Body of pancreas (tissue), 4 donors: ENCODE measurements around the gene POLA2. TPM values are rescaled to one million over a fixed set of nuclear protein-coding genes. Genes with fewer than 3 reads are reported as not detected.

Source experiments
- ATAC-seq: fragments of 150-250 bp; one replicate; pipeline ENCODE4 v1.9.1; 2016
- DNase-seq, 4 donors: peaks; one replicate each; pipeline ENCODE4 v3.0.0-alpha.2; 2019
- H3K27ac ChIP-seq, 4 donors: fragments of 200-600 bp; sonication (generic); 1 replicate in 3 of 4; 2 replicates in 1 of 4; pipeline versions ENCODE4 v1.5.1 to v1.6.1; 2016 to 2019; ENCODE audit warnings: mild to moderate bottlenecking in 1 of 4, mixed read lengths in 1 of 4, moderate library complexity in 1 of 4
- H3K27me3 ChIP-seq, 2 donors: fragments of 200-600 bp; sonication (generic); one replicate each; pipeline ENCODE4 v1.6.0; 2016; ENCODE audit warnings: mild to moderate bottlenecking in 1 of 2
- H3K36me3 ChIP-seq, 2 donors: fragments of 200-600 bp; sonication (generic); replicated peaks in 1 of 2; 2 replicates each; pipeline ENCODE4 v1.5.1; 2016; ENCODE audit warnings: low read depth in 2 of 2; ENCODE audit not compliant: insufficient read depth in 1 of 2
- H3K4me1 ChIP-seq: fragments of 200-600 bp; sonication (generic); one replicate; pipeline ENCODE4 v1.6.0; 2016
- H3K4me3 ChIP-seq, 2 donors: fragments of 200-600 bp; sonication (generic); 1 replicate in 1 of 2; 2 replicates in 1 of 2; pipeline ENCODE4 v1.5.1; 2016 to 2019
- H3K9me3 ChIP-seq, 3 donors: fragments of 200-600 bp; sonication (generic); 1 replicate in 2 of 3; 2 replicates in 1 of 3; pipeline ENCODE4 v1.5.1; 2016
- POLR2A ChIP-seq, 3 donors: fragments of 450-650 bp; IDR thresholded peaks; one replicate each; pipeline ENCODE4 v1.6.1; 2016; ENCODE audit warnings: antibody characterized with exemption in 3 of 3, mild to moderate bottlenecking in 2 of 3
- WGBS, 2 donors: methylation state at CpG; one replicate each; pipeline ENCODE4 v1.1.5; 2017; 5-methylcytosine and 5-hydroxymethylcytosine counted together
- intact Hi-C: fragments of 100-400 bp; cut with DNase I; formaldehyde crosslinking; loops from one replicate; pipeline ENCODE4 v1.15.1; 2023
- total RNA-seq, 2 donors: library from RNA; depleted of rRNA; stranded (reverse); fragments of >200 nt; gene quantifications; one replicate each; pipeline ENCODE4 v1.1.0, GENCODE V29; 2016
- TF ChIP-seq, protein P1 (sequence below), 7 experiments: fragments of 450-650 bp in 4 of 7; fragments of 200-600 bp in 3 of 7; sonication (generic) in 3 of 7; IDR thresholded peaks; one replicate each; pipeline ENCODE4 v1.5.1; 2016 to 2019; ENCODE audit warnings: antibody characterized with exemption in 7 of 7

The POLA2 gene
- total RNA-seq, 2 donors from 2014 or later, result 7.3 to 19.1 TPM

DNA sequence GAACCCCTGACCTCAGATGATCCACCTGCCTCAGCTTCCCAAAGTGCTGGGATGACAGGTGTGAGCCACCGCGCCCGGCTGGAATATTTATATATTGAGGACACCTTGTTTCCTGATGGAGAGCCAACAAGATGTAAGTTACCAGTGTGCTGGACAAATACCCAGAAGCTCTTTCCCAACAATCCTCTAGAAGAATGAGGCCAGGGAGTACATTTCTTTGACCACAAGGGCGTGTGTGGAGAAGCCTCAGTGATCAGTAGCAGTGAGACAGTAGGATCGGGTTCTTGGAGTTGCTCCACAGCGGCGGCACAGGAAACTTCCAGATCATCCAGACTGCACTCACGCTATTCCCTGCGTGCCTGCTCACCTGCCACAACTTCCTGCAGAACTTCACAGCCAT is 10.3 kb upstream of the POLA2 start:
- no peak overlapping the region for H3K4me3 ChIP-seq
- no peaks in the 10 kb centered on the region for H3K27me3 ChIP-seq
- H3K4me1 ChIP-seq, result no peaks in the 10 kb centered on the region
- H3K27ac ChIP-seq, result no peak overlapping the region
- no peaks in the 10 kb centered on the region for H3K9me3 ChIP-seq
- intact Hi-C loops, result loop anchor here (10.0 kb wide), 1 partner anchor 47 kb away; no protein-coding TSS in a partner anchor
- ATAC-seq (no peak), DNase-seq (no peak)
- no peak for TF ChIP-seq POLR2A (IDR thresholded peaks at IDR 0.05)
- TF ChIP-seq, protein P1, sequence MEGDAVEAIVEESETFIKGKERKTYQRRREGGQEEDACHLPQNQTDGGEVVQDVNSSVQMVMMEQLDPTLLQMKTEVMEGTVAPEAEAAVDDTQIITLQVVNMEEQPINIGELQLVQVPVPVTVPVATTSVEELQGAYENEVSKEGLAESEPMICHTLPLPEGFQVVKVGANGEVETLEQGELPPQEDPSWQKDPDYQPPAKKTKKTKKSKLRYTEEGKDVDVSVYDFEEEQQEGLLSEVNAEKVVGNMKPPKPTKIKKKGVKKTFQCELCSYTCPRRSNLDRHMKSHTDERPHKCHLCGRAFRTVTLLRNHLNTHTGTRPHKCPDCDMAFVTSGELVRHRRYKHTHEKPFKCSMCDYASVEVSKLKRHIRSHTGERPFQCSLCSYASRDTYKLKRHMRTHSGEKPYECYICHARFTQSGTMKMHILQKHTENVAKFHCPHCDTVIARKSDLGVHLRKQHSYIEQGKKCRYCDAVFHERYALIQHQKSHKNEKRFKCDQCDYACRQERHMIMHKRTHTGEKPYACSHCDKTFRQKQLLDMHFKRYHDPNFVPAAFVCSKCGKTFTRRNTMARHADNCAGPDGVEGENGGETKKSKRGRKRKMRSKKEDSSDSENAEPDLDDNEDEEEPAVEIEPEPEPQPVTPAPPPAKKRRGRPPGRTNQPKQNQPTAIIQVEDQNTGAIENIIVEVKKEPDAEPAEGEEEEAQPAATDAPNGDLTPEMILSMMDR (IDR thresholded peaks at IDR 0.05), result no peak
- WGBS, 2 donors, result 85% methylated on average over 9 of the region's 9 CpGs
- no peaks in the 10 kb centered on the region for H3K36me3 ChIP-seq

DNA sequence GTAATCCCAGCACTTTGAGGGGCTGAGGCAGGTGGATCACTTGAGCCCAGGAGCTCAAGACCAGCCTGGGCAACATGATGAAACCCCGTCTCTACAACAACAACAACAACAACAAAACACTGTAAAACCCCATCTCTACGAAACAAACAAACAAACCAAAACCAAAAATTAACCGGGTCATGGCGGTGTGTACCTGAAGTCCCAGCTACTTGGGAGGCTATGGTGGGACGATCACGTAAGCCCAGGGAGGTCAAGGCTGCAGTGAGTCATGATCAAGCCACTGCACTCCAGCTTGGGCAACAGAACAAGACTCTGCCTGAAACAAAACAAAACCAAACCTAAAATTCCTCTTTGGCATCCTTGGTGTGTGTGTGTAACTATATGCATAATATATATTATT is 7.0 kb upstream of the POLA2 start:
- 70% methylated on average over 6 of the region's 6 CpGs for WGBS, 2 donors
- TF ChIP-seq POLR2A (IDR thresholded peaks at IDR 0.05), result no peak
- TF ChIP-seq, protein P1 (IDR thresholded peaks at IDR 0.05), result no peak
- no peak overlapping the region for H3K27ac ChIP-seq
- DNase-seq, result no peak
- H3K36me3 ChIP-seq, result no peaks in the 10 kb centered on the region
- no peaks in the 10 kb centered on the region for H3K9me3 ChIP-seq
- intact Hi-C loops, result loop anchor here (10.0 kb wide), 1 partner anchor 50 kb away; no protein-coding TSS in a partner anchor
- H3K27me3 ChIP-seq, result no peaks in the 10 kb centered on the region
- ATAC-seq, result no peak
- no peaks in the 10 kb centered on the region for H3K4me1 ChIP-seq
- H3K4me3 ChIP-seq, result no peak overlapping the region

DNA sequence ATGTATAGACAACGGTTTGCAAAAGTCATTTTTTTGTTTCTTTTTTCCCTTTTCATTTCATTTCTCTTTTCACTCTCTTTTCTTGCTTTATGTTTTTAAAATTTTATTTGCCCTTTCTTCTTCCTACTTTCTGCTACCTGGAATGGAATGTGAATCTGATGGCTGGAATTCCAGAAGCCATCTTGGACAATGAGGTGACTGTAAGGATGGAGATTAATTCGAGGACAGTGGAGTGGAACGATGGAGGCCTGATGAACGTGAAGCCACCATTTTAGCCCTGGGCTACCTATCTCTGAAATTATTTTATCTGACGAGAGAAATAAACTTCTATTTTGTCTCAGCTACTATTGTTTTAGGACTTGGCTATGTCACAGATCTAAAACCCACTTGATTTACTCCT is 2.8 kb upstream of the POLA2 start:
- ATAC-seq, result no peak
- no peaks in the 10 kb centered on the region for H3K9me3 ChIP-seq
- no peak for DNase-seq
- intact Hi-C loops, result loop anchor here (10.0 kb wide), 1 partner anchor 54 kb away; no protein-coding TSS in a partner anchor
- no peak for TF ChIP-seq POLR2A (IDR thresholded peaks at IDR 0.05)
- TF ChIP-seq, protein P1 (IDR thresholded peaks at IDR 0.05), result no peak
- H3K4me3 ChIP-seq, result no peak overlapping the region
- 66 to 67% methylated on average over 5 of the region's 5 CpGs for WGBS, 2 donors
- H3K36me3 ChIP-seq, result no peaks in the 10 kb centered on the region
- H3K27ac ChIP-seq, result no peak overlapping the region
- no peaks in the 10 kb centered on the region for H3K27me3 ChIP-seq
- peaks cover 21% of the 10 kb centered on the region for H3K4me1 ChIP-seq

DNA sequence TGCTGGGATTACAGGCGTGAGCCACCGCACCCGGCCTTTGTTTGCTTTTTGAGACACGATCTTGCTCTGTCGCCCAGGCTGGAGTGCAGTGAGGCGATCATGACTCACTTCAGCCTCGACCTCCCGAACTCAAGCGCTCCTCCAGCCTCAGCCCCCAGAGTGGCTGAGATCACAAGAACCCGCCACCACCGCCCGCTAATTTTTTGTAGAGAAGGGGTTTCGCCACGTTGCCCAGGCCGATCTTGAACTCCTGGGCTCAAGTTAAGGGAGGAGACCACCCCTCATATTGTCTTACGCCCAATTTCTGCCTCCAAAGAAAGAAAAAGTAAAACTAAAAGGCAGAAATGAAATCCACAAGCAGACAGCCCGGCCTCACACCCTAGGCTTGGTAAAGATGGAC is 1.5 kb upstream of the POLA2 start:
- Histone ChIP-seq H3K27me3 (no peaks in the 10 kb centered on the region), H3K36me3 (no peaks in the 10 kb centered on the region), H3K27ac (no peak overlapping the region), H3K4me1 (peaks cover 24% of the 10 kb centered on the region), H3K4me3 (no peak overlapping the region), H3K9me3 (no peaks in the 10 kb centered on the region)
- TF ChIP-seq, protein P1 (IDR thresholded peaks at IDR 0.05), result no peak
- TF ChIP-seq POLR2A (IDR thresholded peaks at IDR 0.05), result no peak
- 90 to 93% methylated on average over 17 of the region's 17 CpGs for WGBS, 2 donors
- ATAC-seq (no peak), DNase-seq (no peak)
- intact Hi-C loops, result no loop called here
